Measurements from ENCODE around the gene PI4KA. TPM values are rescaled to one million over a fixed set of nuclear protein-coding genes. Genes with fewer than 3 reads are reported as not detected.

The PI4KA gene
- total and polyA plus RNA-seq, 2 experiments from 2014 or later = 17.1 to 38.1 TPM

- TF ChIP-seq EZH2 (IDR thresholded peaks at IDR 0.05; ENCODE audit: low read depth, unreplicated experiment) (no peak), CTCF (conservative IDR thresholded peaks at IDR 0.05; ENCODE audit: low read depth in 2 of 2) (no peak)
Measured at GRCh38 chr22:20763630-20764470, 94.8 kb downstream of the PI4KA start (continued).

GRCh38 chr22:20762233-20762796 lies 96.3 kb downstream of the PI4KA start:
- no peaks in the 10 kb centered on the region for H4K20me1 ChIP-seq (replicated peaks; ENCODE audit: insufficient read depth)
- H3K36me3 ChIP-seq (ENCODE audit: insufficient read depth) = no peaks in the 10 kb centered on the region
- Mint-ChIP-seq H3K4me1 (no peaks in the 10 kb centered on the region), H3K4me3 (no peak overlapping the region), H3K27ac (no peak overlapping the region), H3K36me3 (ENCODE audit: low read depth) (peaks cover 12% of the 10 kb centered on the region), H3K9me3 (no peaks in the 10 kb centered on the region), H3K27me3 (ENCODE audit: insufficient read depth, low read depth, poor library complexity) (peaks cover 2% of the 10 kb centered on the region)
- H3K27me3 ChIP-seq (ENCODE audit: insufficient read depth) = no peaks in the 10 kb centered on the region
- no peak overlapping the region for H3K4me3 ChIP-seq
- no peaks in the 10 kb centered on the region for H3F3A ChIP-seq (replicated peaks; ENCODE audit: low read depth)
- H2AFZ ChIP-seq = no peak overlapping the region
- H3K4me2 ChIP-seq = no peak overlapping the region
- ATAC-seq = no peak
- no peaks in the 10 kb centered on the region for H3K79me2 ChIP-seq (replicated peaks; ENCODE audit: insufficient read depth)
- H3K27ac ChIP-seq (ENCODE audit: low read depth) = no peak overlapping the region
- no peaks in the 10 kb centered on the region for H3K9me2 ChIP-seq (ENCODE audit: insufficient read depth)
- H3K4me1 ChIP-seq (ENCODE audit: insufficient read depth) = no peaks in the 10 kb centered on the region
- DNase-seq (ENCODE audit: low spot score) = no peak
- TF ChIP-seq EZH2 (IDR thresholded peaks at IDR 0.05; ENCODE audit: low read depth, unreplicated experiment) (no peak), POLR2AphosphoS5 (IDR thresholded peaks at IDR 0.05; ENCODE audit: low read depth) (no peak), ETS1 (IDR thresholded peaks at IDR 0.05) (no peak), EZH2phosphoT487 (IDR thresholded peaks at IDR 0.05; ENCODE audit: unreplicated experiment) (no peak), ZNF114 (CRISPR knock-in tag; IDR thresholded peaks at IDR 0.05) (no peak), NANOG (IDR thresholded peaks at IDR 0.05; ENCODE audit: borderline replicate concordance) (no peak), ZNF331 (CRISPR knock-in tag; IDR thresholded peaks at IDR 0.05; ENCODE audit: low read depth) (no peak), REST (IDR thresholded peaks at IDR 0.05; ENCODE audit: unreplicated experiment) (no peak), CTCF (conservative IDR thresholded peaks at IDR 0.05; ENCODE audit: low read depth in 2 of 2) (no peak), STAT1 (IDR thresholded peaks at IDR 0.05; ENCODE audit: unreplicated experiment) (no peak), JUNB (IDR thresholded peaks at IDR 0.05; ENCODE audit: unreplicated experiment) (no peak), CREB1 (CRISPR knock-in tag; IDR thresholded peaks at IDR 0.05; ENCODE audit: low read depth) (no peak)
